Limb (tissue), 2 donors: ENCODE results near the gene HIC1.

Experiments used
- DNase-seq, 2 donors: peaks; one replicate each; pipeline ENCODE4 v3.0.0-alpha.2; 2016; ENCODE audit errors: extremely low spot score in 2 of 2

The HIC1 gene

DNA sequence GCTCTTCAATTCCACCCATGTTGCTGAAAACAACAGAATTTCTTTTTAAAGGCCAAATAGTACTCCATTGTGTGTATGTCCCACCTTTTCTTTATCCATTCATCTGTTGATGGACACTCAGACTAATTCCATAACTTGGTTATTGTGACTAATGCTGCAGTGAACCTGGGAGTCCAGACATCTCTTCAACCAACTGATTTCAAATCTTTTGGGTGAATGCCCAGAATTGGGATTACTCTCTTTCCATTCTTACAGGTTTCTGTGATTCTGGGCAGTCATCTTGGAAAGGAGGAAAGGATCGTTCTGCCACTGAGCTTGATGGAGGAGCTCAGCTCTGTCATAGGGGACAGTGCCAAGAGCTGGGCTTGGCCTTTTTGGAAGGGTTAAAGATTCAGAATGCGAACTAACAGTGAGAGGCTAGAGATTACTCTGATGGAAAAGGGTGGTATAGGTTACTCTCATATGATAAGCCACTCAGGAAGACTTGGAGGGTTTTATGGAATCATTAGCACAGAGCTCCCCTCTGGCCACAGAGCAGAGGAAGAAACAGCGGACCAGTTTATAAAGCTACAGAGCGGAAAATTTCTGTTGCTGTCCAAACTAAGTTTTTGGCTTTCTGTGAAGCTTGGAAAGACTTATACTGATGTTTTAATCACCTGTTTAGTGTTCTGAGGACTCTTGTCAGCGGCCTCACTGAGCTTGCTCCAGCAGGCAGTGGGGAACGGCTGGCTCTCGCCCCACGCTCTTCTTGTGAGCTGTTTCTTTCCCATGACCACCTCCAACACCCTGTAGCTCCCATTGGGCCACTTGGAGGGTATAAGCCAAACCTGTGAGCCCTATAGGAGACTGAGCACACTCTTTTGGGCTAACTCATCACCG is 48.3 kb downstream of the HIC1 start:
- DNase-seq: peak in 1 of 2 donors; percentile 54

- DNase-seq: no peak
Measured at GRCh38 chr17:2105663-2106062, 50.8 kb downstream of the HIC1 start.

DNA sequence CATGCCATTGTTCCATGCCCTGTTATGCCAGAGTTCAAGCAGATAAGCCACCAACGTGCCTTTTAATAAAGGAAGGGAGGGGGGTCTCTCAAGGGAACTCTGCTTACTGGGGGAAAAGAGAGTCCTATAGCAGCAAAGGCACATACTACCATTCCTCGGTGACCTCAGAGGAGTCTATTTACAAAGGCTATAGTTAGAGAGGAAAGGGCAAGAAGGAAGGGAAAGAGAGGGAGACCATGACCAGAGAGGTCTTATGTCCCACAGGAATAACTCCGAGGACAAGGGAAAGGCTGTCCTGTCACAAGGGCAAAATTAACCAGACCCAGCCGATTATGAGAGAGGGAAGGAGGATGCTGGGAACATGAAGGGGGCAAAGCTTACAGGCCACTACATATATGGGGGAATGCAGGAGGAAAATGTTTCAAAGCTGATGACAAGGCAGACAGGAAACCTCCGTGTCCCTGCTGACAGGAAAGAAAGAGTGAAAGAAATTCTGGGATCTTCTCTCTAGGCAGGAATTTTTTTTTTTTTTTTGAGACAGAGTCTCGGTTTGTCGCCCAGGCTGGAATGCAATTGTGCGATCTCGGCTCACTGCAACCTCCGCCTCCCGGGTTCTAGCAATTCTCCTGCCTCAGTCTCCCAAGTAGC is 51.5 kb downstream of the HIC1 start:
- DNase-seq: no peak

DNA sequence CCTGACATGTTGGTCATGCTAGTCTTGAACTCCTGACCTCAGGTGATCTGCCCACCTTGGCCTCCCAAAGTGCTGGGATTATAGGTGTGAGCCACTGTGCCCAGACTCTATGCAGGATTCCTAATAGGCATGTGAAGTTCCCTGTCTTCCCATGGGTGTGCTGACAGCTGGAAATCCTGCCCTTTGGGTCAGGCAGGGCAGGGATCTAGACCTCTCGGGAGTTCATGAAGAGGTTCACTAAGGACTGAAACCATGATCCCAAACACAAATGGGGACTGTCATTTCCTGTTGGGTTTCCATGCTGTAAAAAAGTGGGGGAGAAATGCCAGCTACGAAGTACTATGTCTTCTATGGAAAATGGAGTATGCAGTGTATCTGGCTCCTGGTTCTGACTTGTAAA is 52.1 kb downstream of the HIC1 start:
- no peak for DNase-seq

DNA sequence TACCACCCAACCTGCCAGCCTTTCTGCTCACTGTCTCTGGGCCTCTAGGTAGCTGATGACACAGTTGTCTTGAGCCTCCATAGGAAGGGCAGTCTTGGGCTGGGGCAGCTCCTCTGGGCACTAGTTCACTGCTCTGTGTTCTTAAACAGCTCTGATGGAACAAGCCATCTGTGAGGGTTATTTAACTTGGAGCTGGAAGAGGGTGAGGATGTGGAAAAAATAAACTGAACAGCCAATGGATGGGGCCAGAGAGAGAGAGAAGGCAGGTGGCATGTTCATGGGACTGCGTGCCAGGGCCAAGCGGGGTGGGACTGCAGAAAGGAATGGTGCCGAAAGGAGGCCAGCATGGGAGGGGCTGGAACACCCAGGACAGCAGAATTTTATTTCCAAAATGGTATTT is 52.6 kb downstream of the HIC1 start:
- DNase-seq: peak in 1 of 2 donors; percentile 41

- DNase-seq: no peak
Measured at GRCh38 chr17:2108170-2108569, 53.3 kb downstream of the HIC1 start.

GRCh38 chr17:2110436-2110835 is 55.5 kb downstream of the HIC1 start:
- DNase-seq: no peak

- DNase-seq: peak in 1 of 2 donors; percentile 58
Measured at GRCh38 chr17:2111691-2112090, 56.8 kb downstream of the HIC1 start.
